ENCODE measurements around the gene WDR44. TPM values are rescaled to one million over a fixed set of nuclear protein-coding genes. Genes with fewer than 3 reads are reported as not detected.
A peak's percentile ranks its signal among the peaks of the same experiment; 100 is the strongest.
"Not testable (repeated sequence)": the region's sequence is repeated elsewhere in the genome, so short reads cannot be mapped to it uniquely, and the experiment has no call there.

Gene WDR44
- total RNA-seq, 1 donor from 2014 or later, result 14.6 TPM

- TF ChIP-seq CTCF (IDR thresholded peaks at IDR 0.05; ENCODE audit: partially characterized antibody, unreplicated experiment), result no peak
Measured at GRCh38 chrX:118455013-118455412, 109.1 kb downstream of the WDR44 start.

GRCh38 chrX:118459494-118459893 is 113.6 kb downstream of the WDR44 start:
- Mint-ChIP-seq H3K27me3 (ENCODE audit: unreplicated experiment) (no peaks in the 10 kb centered on the region), H3K4me3 (ENCODE audit: unreplicated experiment) (no peak overlapping the region), H3K4me1 (ENCODE audit: low read depth, unreplicated experiment) (no peaks in the 10 kb centered on the region), H3K36me3 (ENCODE audit: unreplicated experiment) (no peaks in the 10 kb centered on the region), H3K27ac (ENCODE audit: unreplicated experiment) (no peak overlapping the region), H3K9me3 (ENCODE audit: unreplicated experiment) (no peaks in the 10 kb centered on the region)
- peak; percentile 41 for TF ChIP-seq CTCF (IDR thresholded peaks at IDR 0.05; ENCODE audit: partially characterized antibody, unreplicated experiment)
- DNase-seq, result no peak

More at GRCh38 chrX:118455013-118455412, 109.1 kb downstream of the WDR44 start:
- H3K27me3 Mint-ChIP-seq (ENCODE audit: unreplicated experiment), result peaks cover 2% of the 10 kb centered on the region
- peaks cover 2% of the 10 kb centered on the region for H3K4me1 Mint-ChIP-seq (ENCODE audit: low read depth, unreplicated experiment)
- no peak overlapping the region for H3K4me3 Mint-ChIP-seq (ENCODE audit: unreplicated experiment)
- H3K36me3 Mint-ChIP-seq (ENCODE audit: unreplicated experiment), result no peaks in the 10 kb centered on the region
- no peak overlapping the region for H3K27ac Mint-ChIP-seq (ENCODE audit: unreplicated experiment)
- no peak for DNase-seq
- no peaks in the 10 kb centered on the region for H3K9me3 Mint-ChIP-seq (ENCODE audit: unreplicated experiment)

GRCh38 chrX:118464501-118464900 is 118.6 kb downstream of the WDR44 start:
- Mint-ChIP-seq H3K9me3 (ENCODE audit: unreplicated experiment) (no peaks in the 10 kb centered on the region), H3K27me3 (ENCODE audit: unreplicated experiment) (no peaks in the 10 kb centered on the region), H3K27ac (ENCODE audit: unreplicated experiment) (no peak overlapping the region), H3K4me3 (ENCODE audit: unreplicated experiment) (no peak overlapping the region), H3K4me1 (ENCODE audit: low read depth, unreplicated experiment) (no peaks in the 10 kb centered on the region), H3K36me3 (ENCODE audit: unreplicated experiment) (no peaks in the 10 kb centered on the region)
- no peak for DNase-seq
- TF ChIP-seq CTCF (IDR thresholded peaks at IDR 0.05; ENCODE audit: partially characterized antibody, unreplicated experiment), result no peak

- H3K27me3 Mint-ChIP-seq (ENCODE audit: unreplicated experiment), result no peaks in the 10 kb centered on the region
- DNase-seq, result no peak
- H3K36me3 Mint-ChIP-seq (ENCODE audit: unreplicated experiment), result no peaks in the 10 kb centered on the region
- no peaks in the 10 kb centered on the region for H3K4me1 Mint-ChIP-seq (ENCODE audit: low read depth, unreplicated experiment)
- no peak overlapping the region for H3K4me3 Mint-ChIP-seq (ENCODE audit: unreplicated experiment)
- no peaks in the 10 kb centered on the region for H3K9me3 Mint-ChIP-seq (ENCODE audit: unreplicated experiment)
- H3K27ac Mint-ChIP-seq (ENCODE audit: unreplicated experiment), result no peak overlapping the region
- TF ChIP-seq CTCF (IDR thresholded peaks at IDR 0.05; ENCODE audit: partially characterized antibody, unreplicated experiment), result no peak
Measured at GRCh38 chrX:118468122-118468521, 122.2 kb downstream of the WDR44 start.

- not testable (repeated sequence) for H3K9me3 Mint-ChIP-seq (ENCODE audit: unreplicated experiment); H3K27ac Mint-ChIP-seq (ENCODE audit: unreplicated experiment); H3K27me3 Mint-ChIP-seq (ENCODE audit: unreplicated experiment); H3K4me1 Mint-ChIP-seq (ENCODE audit: low read depth, unreplicated experiment); DNase-seq; H3K4me3 Mint-ChIP-seq (ENCODE audit: unreplicated experiment); H3K36me3 Mint-ChIP-seq (ENCODE audit: unreplicated experiment)
Measured at GRCh38 chrX:118470721-118471347, 124.9 kb downstream of the WDR44 start.

Data from glutamatergic neuron (in vitro differentiated cells).